CD4-positive, alpha-beta T cell treated with Interleukin-6 for 4 hours (primary cell): ENCODE measurements around the gene AHRR.
A peak's percentile ranks its signal among the peaks of the same experiment; 100 is the strongest.

Experiments
- DNase-seq: peaks from one replicate; pipeline ENCODE4 v3.0.0-alpha.2; 2020; ENCODE audit warnings: mixed read lengths

AHRR gene

DNA sequence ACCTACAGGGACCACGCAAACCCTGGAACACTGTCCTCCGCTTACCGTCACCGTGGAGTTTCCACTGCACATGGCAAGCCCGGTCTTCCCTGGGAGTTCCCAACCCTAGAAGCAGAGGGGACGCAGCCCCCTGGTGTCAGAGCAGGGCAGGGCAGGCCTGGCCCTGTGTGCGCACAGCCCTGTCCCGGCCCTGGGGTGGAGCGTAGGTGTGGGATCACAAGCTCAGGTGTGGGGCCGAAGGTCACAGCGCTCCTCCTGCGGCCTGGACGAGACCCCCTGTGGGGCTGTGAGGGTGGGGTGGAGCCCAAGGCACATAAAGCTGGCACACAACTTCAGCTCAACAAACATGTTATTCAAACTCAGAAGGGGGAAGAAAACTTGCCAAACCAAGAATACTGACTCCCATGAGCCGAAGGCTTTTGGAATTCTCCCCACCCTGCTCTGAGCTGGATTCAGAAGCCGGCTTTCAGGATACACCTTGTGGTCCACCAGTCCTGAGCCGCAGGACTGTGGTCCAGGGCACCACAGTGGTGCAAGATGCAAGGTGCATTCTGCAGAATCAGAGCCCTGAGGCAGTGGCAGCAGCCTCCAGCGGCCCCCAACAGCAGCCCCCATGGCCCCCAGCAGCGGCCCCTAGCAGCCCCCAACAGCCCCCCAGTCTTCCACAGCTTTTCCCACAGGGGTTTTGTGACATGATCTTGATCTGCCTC is 109.6 kb downstream of the AHRR start:
- DNase-seq: peak; percentile 52

DNA sequence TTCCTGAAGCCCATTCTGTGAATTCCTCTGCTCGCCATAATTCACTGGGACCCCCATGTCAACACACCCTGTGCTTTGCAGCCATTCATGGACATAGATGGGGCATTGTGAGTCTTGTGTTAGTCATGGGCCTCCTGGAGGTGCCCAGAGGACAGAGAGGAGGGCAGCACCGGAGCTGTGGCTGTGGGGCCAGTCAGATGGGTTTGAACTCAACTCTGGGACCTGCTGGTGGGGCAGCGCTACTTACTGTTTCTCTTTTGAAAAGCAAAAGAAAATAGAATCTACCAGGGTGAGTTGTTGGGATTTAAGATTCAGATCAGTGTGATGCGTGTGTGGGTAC is 110.2 kb downstream of the AHRR start:
- DNase-seq: no peak

DNA sequence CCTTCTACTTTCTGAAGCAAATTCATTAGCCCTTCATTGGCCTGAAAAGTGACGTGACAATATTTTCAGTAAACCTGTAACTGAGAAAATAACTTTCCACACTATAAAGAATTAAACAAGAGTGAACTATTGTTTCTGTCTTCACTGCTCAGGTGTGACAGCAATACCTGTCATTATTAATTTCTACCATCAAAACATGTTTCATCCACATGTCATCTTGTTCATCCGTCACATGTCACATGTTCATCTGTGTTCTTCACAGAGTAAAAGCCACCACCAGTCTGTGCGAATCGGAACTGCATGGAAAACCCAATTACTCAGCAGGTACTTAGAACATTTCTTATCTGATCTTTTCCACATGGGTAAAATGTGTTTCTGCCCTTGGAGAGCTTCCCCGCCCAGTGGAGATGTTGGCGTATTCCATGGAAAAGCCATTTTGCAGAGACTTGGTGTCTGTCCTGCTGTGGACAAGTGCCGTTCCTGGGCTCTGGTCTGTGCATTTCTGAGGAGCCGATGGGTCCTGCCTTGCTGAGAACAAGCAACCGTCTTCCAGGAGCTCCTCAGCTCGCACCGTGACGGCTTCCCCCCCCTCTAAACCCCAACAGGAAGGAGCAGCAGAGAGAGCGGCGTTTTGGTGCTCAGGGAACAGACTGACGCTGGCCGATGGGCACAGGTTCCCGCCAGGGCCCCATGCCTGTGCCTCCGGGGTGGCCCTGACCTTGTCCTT is 110.8 kb downstream of the AHRR start:
- DNase-seq: no peak

DNA sequence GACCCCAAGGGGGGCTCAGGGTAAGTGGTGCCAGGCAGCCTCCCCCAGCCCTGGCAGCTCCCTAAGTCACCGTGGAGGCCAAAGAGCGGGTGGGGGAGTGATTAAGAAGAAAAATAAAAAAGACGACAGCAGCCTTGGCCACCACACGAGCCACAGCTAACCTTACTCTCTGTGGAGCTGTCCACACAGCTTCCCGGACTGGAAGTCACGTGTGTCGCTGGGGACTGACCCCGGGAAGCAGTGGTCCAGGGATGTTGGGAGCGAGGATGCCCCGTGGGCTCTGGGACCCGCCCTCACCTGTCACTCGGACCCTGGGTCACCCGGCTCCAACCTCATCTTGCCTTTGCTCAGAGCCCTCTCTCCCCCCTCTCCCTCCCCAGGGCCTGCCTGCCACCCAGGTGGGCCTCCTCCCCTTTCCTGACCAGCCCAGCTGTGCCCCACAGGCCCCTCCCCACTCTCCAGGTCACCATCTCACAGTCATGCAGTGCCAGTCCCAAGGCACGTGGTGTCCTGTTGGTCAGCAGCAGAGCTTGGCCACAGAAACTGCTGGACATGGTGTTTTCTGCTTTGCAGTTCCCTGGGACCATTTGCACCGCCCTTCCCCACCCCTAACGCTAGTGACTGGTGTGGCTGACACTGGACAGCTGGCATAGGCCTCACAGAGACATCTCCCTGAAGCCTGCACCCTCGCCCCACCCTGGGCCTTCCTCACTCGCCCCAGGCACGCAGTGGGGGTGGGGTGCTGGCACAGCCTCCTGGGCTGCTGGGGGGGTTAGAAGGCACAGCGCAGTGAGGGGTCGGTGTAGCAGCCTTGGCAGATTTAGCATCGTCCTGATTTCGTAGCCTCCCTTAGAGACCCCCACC is 111.6 kb downstream of the AHRR start:
- no peak for DNase-seq

DNA sequence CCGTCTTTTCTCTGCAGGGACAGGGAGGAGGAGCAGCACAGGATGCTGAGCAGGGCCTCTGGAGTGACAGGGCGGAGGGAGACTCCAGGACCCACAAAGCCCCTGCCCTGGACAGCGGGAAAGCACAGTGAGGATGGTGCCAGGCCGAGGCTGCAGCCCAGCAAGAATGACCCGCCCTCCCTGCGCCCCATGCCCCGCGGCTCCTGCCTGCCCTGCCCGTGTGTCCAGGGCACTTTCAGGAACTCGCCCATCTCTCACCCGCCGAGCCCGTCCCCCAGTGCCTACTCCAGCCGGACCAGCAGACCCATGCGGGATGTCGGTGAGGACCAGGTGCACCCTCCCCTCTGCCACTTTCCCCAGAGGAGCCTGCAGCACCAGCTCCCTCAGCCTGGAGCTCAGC is 112.3 kb downstream of the AHRR start:
- no peak for DNase-seq

DNA sequence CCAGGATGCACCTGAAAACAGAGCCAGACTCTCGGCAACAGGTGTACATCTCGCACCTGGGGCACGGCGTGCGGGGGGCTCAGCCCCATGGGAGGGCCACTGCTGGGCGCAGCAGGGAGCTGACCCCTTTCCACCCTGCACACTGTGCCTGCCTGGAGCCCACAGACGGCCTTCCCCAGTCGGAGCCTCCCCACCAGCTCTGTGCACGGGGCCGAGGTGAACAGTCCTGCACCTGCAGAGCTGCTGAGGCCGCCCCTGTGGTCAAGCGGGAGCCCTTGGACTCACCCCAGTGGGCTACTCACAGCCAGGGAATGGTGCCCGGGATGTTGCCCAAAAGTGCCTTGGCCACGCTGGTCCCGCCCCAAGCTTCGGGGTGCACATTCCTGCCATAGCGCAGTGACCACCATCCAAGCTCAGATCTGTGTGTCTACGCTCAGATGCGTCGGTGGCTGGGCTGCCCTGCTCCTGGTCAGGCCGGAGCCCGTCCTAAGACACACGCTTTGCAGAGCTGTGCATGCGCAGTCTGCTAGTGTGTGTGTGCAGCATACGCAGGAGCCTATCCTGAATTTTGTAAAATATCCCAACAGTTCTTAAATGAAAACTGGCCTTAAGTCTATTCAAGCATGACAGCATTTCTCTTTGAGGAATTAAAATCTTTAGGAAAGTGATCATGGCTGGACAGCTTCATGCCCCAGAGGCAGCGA is 113.1 kb downstream of the AHRR start:
- no peak for DNase-seq

DNA sequence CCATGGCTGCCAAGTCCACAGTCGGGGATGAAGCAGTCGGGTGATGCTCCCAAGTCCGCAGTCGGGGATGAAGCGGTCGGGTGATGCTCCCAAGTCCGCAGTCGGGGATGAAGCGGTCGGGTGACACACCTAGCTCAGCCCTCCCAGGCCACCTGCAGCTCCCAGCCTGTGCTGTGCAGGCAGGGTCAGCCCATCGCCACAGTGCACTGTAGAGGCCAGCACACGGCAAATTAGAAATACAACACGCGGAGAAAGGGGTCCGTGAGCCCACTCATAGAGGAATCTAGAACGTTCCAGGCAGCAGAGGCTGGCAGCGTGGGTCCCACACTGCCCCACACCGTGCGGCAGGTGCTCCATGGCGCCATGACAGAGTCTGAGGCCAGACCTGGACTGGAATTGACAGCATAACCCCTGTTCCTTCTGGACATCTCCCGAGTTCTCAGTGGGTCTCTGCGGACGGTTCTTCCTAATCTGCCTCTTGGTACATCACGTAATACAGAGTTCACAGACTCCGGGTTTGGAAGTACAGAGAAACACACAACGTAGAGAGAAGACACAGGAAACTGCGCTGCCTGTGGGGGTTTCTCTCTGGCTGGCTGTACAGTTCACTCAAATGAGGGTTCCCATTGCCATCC is 113.8 kb downstream of the AHRR start:
- no peak for DNase-seq

DNA sequence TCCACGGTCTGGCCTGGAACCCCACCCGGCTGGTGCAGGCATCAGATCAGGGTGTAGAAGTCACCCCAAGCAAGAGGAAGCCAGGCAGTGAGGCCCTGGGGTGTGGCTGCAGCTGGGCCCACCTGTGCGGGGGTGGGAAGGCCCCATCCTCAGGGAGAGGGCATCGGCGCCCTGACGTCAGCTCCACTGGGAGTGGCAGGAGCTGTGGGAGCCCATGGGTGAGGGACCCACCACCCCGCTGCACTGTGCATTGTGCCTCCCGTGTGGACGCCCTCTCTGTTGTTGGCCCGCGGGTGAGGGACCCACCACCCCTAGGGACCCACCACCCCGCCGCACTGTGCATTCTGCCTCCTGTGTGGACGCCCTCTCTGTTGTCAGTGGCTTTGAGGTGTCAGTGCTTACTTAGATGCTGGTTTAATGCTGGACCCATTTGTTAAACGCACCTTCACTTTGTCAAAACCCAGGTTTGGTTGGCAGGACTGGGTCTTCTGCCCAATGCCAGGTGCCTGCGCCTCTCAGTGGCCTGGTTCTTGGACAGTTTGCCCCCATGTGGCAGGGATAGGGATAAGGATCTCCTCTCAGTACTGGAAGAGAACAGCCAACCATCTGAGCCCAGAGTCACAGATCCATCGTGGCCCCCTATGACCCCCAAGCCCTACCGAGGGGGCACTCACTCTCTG is 114.6 kb downstream of the AHRR start:
- DNase-seq: no peak

DNA sequence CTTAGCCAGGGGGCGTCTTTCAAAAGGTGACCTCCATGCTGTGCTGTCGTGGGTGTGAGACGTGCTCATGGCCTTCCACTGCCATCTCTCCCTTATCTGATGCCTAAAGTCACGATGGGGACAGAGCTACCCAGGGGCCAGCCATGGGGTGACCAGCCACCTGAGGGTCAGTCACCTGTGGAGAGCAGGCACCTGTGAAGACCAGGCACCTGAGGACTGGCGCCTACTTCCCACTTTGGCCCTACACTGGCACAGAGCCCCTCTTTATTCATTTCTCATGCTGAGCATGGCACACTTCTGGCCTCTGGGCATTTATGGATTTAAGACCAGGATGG is 115.1 kb downstream of the AHRR start:
- no peak for DNase-seq

DNA sequence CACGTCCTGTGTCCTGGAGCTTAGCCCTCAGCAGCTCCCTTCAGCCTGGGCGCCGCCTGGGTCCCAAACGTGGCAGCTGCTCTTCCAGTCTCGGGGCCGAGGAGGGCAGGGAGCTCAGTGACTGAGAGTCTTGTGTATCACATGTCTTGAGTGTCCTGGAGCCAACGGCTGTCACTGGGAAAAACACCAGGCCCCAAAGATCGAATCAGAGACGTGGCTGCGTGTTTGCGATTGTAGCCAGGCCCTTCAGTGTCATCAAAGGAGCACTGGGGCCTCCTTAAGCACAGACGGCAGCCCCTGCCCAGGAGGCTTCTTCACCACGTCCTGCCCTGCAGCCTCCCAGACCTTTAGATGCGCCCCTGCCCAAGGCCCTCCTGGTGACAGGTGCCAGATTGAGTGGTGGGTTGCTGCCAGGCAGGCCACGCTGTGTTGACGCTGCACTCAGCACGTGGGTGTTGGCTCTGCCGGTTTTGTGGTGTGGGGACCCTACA is 115.8 kb downstream of the AHRR start:
- DNase-seq: no peak

DNA sequence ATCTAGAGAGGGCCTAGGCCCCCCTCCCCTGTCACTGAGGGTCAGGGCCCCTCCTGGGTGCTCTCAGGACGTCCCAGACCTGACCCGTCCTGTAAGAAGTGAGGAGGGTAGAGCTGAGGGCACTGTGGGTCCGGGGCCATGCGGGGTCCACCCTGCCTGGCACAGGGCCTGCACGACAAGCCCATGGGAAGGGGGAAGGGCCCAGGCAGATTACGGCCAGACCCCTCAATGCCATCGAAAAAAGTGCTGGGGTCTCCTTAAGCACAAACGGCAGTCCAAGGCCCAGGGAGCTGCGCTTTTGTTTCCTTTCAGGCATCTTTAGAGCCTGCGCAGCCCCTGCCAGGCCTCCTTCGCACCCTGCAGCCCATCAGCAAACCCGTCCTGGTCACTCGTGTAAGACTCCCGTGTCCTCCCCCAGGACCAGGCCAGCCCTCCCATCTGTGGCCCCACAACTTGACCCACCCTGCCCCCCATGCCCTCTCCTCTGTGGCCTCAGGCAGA is 117.0 kb downstream of the AHRR start:
- no peak for DNase-seq

DNA sequence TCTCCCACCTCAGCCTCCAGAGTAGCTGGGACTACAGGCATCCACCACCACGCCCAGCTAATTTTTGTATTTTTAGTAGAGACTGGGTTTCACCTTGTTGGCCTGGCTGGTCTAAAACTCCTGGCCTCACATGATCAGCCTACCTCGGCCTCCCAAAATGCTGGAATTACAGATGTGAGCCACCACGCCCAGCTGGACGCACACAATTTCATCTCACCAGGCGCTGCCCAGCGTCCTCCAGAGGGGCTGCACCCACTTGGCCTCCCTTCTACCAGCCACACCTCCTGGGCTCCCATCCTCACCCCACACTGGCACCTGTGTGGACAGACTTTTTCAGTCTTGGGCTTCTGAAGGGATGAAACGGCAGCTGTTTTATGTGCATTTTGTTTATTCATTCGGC is 117.7 kb downstream of the AHRR start:
- no peak for DNase-seq

DNA sequence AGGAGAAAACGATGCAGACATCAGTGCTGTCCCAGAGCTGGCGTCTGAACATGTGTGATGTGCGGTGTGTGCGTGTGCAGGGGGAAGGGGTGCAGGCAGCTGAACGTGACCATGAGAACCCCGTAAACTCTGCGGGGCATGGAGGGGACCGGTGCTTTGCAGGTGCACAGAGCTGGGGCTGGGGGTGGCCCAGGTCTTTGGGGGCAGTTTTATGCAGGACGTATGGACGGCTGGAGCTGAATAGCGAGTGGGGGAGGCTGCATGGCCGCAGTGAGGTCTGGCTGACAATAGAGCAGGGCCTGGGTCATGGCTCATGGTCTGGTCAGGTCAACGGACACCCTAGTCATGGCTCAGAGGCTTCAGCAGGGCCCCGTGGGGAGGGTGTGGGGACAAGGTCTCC is 118.1 kb downstream of the AHRR start:
- no peak for DNase-seq

DNA sequence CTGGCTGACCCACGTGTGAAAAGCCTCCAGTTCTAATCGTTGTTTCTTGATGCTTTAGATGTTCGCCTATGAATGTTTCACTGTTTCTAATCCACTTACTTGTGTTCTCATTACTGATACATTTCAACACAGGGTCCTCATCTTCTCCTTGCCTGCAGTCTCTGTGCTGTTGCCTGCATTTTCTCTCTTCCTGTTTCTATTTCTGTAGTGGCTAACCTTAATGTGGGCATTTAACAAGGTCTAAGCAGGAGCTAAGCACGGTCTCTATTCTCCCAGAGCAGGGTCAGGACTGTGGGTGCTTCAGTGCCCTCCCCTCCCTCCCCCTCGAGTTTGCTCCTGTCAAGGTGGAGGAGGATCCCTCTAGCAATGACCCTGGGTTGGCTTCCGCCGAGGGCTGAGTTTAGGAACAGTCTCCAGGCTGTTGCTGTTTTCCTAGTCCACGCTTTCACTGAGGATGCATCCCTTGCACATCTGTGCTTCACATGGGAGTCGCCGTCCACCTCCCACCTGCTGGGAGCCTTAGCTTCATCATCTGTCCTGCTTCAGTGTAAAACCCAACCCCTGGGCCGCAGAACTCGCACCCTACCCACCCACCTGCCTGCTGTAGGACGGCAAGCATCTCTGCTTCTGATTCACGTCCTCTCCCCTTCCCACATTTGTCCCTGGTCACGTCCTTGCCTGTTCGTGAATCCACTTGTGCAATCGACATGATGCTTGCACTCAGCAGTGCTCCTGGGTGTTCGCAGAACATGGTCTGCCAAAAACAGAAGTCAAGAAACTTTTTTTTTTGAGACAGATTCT is 119.1 kb downstream of the AHRR start:
- no peak for DNase-seq

DNA sequence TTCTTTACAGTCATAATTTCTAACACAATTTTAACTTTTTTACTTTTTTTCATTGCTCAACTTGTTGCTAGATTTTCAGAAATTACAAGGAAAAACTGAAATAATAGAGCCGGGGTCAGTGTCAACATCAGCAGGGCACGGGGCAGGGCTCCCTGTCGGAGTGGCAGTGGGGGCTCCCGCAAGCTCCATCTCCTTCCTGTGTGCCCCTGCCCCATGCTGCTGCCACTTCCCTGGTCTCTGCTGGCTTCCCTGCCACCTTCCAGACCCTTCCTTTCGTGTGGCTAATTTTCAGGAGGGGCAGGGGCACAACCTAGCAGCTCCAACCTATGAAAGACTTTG is 120.5 kb downstream of the AHRR start:
- no peak for DNase-seq

DNA sequence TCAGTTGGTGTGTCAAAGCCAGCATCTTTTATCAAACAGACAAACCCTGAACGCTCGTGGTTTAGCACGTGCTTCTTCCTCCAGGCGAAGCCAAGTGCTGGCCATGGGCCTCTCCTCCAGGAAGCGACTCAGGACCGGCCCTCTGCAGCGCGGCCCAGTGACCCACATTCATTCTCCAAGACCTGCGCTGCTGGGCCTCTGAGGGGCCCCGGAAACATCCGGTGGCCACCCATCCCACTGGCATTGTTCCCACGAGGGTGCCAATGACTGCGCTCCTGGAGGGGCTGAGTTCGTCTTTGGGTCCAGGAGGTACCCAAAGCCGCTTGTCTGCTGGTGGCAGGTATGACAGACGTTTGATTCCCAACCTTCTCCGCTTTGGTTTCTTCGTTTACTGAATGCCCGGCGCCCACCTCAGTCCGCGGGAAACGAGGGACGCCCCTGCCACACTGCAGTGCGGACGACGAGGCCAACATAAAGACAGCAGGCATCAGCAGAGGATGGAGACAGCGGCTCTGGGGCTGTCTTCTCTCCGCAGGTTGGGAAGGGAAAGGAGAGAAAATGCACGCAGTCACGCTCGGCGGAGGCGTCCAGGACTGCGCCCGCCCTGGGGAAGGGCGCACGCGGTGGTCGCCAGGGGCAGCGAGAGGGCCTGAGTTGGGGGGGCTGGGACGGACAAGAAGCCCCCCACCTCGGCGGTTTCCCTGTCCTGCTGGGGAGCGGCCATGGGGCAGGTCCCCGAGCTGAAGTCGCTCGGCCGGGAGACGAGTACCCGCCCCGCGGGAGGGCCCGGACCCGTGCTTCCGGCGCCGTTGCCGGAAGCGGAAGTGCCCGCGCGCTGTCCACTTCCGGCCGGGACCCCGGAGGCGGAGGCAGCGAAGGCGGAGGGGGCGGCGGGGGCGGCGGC is 121.1 kb downstream of the AHRR start, which contains the start of gene EXOC3:
Gene EXOC3 (plus strand): TSS at position 842 of the 904 bp plus-strand sequence. CDS start 3,030 bp downstream, outside the sequence.
- peak; percentile 78 for DNase-seq

DNA sequence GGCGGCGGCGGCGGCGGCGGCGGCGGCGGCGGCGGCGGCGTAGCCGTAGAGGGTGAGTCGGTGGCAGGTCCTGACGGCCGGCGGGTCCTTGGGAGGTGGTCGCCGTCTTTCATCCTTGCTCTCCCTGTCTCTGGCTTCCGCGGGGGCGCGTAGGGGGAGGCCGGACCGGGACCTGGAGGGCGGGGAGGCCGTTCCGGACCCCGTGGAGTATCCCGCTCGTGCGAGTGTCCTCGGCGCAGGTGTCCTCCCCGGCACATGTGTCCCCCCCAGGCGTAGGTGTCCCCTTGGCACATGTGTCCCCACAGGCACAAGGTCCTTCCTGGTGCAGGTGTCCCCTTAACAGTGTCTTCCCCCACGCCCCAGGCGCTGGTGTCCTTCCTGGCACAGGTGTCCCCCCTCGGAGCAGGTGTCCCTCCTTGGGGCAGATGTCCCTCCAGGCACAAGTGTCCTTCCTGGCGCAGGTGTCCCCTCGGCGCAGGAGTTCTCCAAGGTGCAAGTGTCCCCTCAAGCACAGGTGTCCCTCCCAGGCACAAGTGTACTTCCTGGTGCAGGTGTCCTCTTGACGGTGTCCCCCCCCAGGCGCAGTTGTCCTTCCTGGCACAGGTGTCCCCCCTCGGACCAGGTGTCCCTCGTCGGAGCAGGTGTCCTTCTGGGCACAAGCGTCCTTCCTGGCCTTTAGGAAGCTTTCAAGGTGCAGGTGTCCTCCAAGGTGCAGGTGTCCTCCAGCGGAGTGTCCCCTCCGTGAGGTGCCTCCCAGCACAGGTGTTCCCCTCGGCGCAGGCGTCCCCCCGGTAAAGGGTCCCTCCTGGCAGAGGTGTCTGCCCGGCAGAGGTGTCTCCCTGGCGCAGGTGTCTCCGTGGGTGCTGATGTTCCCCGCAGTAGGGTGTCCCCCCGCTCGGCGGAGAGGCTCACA is 122.0 kb downstream of the AHRR start:
- no peak for DNase-seq

DNA sequence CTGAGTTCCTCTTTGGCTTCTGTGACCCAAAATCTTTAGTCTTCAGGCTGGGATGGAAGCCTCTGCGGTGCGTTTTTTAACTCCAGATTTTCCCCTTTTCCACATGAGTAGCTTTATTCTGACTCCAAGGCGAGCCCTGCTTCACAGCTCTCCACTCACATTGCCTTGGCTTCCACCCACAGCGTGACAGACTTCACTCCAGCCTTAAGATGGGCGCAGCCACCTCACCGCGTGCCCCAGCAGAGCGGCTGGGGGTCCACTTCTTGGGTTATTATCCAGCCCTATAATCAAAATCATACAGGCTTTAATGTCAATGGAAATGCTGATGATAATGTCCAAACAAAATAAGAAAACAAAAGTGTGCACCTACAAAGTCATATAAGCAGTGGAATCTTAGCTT is 122.7 kb downstream of the AHRR start:
- DNase-seq: no peak

DNA sequence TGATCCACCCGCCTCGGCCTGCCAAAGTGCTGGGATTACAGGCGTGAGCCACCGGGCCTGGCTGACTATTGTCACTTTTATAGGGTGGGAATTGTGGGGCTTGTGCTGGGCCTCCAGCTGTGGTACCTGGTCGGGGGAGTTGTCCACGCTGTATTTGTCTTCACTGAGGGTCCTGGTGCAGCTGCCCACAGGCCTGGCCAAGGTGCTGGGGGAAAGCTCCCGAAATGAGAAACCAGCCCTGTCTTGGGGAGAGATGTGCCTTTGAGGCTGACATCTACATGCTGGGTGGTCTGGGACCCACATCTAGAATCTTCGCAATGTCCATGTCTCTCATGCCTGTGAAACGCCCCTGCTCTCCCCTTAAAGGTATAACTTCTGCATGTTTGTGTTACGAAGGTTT is 124.1 kb downstream of the AHRR start:
- no peak for DNase-seq
